Erythroblast (primary cell): ENCODE measurements around the gene PRSS53.

Experiments used
- GATA1 ChIP-seq: IDR thresholded peaks from 2 replicates; pipeline ENCODE4 v1.6.1; 2011; ENCODE audit warnings: low read depth, mild to moderate bottlenecking, control low read depth, low read length, moderate library complexity
- POLR2A ChIP-seq: IDR thresholded peaks from 2 replicates; pipeline ENCODE4 v1.6.1; 2011; ENCODE audit warnings: mild to moderate bottlenecking, low read length

DNA sequence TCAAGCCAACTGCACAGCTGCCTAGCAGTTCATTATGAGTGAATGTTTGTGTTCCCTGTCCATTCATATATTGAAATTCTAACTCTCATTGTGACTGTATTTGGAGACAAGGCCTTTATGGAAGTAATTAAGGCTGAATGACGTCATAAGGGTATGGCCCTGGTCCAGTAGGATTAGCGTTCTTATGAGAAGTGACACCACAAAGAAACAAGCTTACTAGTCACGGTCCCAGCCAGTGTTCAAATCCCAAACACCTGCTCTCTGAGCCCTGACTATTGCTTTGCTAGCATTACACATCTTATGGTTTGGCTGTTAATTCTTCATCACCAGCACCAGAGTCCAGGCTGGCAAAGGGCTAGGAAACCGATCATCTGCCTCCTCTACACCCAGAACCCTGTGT, 16.9 kb downstream of the PRSS53 start:
- no peak for TF ChIP-seq POLR2A
- no peak for TF ChIP-seq GATA1
